GM12878 (cell line): ENCODE data around the gene GSE1.

Experiments
- CHD1 ChIP-seq: IDR thresholded peaks from 2 replicates; pipeline ENCODE4 v1.6.1; 2012; ENCODE audit warnings: low read depth, low read length, improper control_type of control experiment
- SIX5 ChIP-seq: IDR thresholded peaks from 2 replicates; pipeline ENCODE4 v1.6.1; 2011; ENCODE audit warnings: mild to moderate bottlenecking, low read depth, low read length, moderate library complexity; ENCODE audit not compliant: severe bottlenecking
- SP1 ChIP-seq: IDR thresholded peaks from one replicate; pipeline ENCODE4 v1.6.1; 2011; ENCODE audit warnings: low read depth, low read length

GRCh38 chr16:85667261-85667660 is 54.1 kb downstream of the GSE1 start:
- TF ChIP-seq SP1, result no peak
- TF ChIP-seq SIX5, result no peak
- TF ChIP-seq CHD1, result no peak
